SK-N-SH (cell line): Measurements from ENCODE around the gene NT5C. TPM values are rescaled to one million over a fixed set of nuclear protein-coding genes. Genes with fewer than 3 reads are reported as not detected.
A peak's percentile ranks its signal among the peaks of the same experiment; 100 is the strongest.

Experiments used
- CTCF ChIA-PET: fragments of 300-600, 350-600 bp; formaldehyde crosslinking; extraction: SDS; loops from one replicate; lab custom pipeline; 2021; lab: Yijun Ruan, JAX
- POLR2A ChIA-PET: fragments of 350-600 bp; sonication (Branson Sonifier 250); formaldehyde crosslinking; extraction: SDS; loops from one replicate; lab custom pipeline; 2020; ENCODE audit warnings: antibody characterized with exemption, inconsistent platforms; lab: Yijun Ruan, JAX
- DNase-seq: peaks from one replicate; pipeline ENCODE4 v3.0.0; 2012
- H2AFZ ChIP-seq: fragments of 200-600 bp; sonication (generic); 2 replicates; pipeline ENCODE4 v1.8.1; 2016; ENCODE audit warnings: antibody characterized with exemption, mild to moderate bottlenecking, low read depth
- H3F3A ChIP-seq: fragments of 200-600 bp; sonication (generic); replicated peaks from 2 replicates; pipeline ENCODE3; 2016; ENCODE audit warnings: antibody characterized with exemption, mild to moderate bottlenecking; ENCODE audit not compliant: insufficient read depth
- H3K27ac ChIP-seq, 2 experiments: fragments of 200-500 bp in 1 of 2; fragments of 200-600 bp in 1 of 2; sonication (Bioruptor generic) in 1 of 2; sonication (generic), shearing (Covaris generic) in 1 of 2; 2 replicates each; pipeline versions ENCODE4 v1.5.1 to v1.6.1; 2014 to 2016; ENCODE audit warnings: low read depth in 2 of 2, inconsistent platforms in 1 of 2, low read length in 1 of 2, mild to moderate bottlenecking in 1 of 2, mixed read lengths in 1 of 2
- H3K27me3 ChIP-seq: fragments of 200-600 bp; sonication (generic), shearing (Covaris generic); 2 replicates; pipeline ENCODE4 v1.6.1; 2016; ENCODE audit warnings: mixed run types; ENCODE audit not compliant: insufficient read depth
- H3K36me3 ChIP-seq, 2 experiments: fragments of 200-500 bp in 1 of 2; fragments of 200-600 bp in 1 of 2; sonication (Bioruptor generic) in 1 of 2; sonication (generic) in 1 of 2; replicated peaks in 1 of 2; 2 replicates each; pipeline versions ENCODE3 to v1.5.1; 2014 to 2016; ENCODE audit warnings: low read length in 1 of 2, mild to moderate bottlenecking in 1 of 2; ENCODE audit not compliant: insufficient read depth in 2 of 2, control insufficient read depth in 1 of 2
- H3K4me1 ChIP-seq, 2 experiments: fragments of 200-500 bp in 1 of 2; fragments of 200-600 bp in 1 of 2; sonication (Bioruptor generic) in 1 of 2; sonication (generic), shearing (Covaris generic) in 1 of 2; 2 replicates each; pipeline versions ENCODE4 v1.5.1 to v1.6.1; 2014 to 2016; ENCODE audit warnings: low read depth in 1 of 2, low read length in 1 of 2, mixed run types in 1 of 2; ENCODE audit not compliant: insufficient read depth in 2 of 2, control insufficient read depth in 1 of 2
- H3K4me2 ChIP-seq: fragments of 200-600 bp; sonication (generic), shearing (Covaris generic); 2 replicates; pipeline ENCODE4 v1.6.1; 2017; ENCODE audit warnings: mixed run types
- H3K4me3 ChIP-seq, 2 experiments: fragments of 200-500 bp in 1 of 2; fragments of 200-600 bp in 1 of 2; sonication (Bioruptor generic) in 1 of 2; sonication (generic), shearing (Covaris generic) in 1 of 2; 2 replicates each; pipeline versions ENCODE4 v1.5.1 to v1.8.1; 2014 to 2016; ENCODE audit warnings: low read depth in 2 of 2, inconsistent platforms in 1 of 2, low read length in 1 of 2, mild to moderate bottlenecking in 1 of 2, mixed read lengths in 1 of 2, moderate library complexity in 1 of 2
- H3K79me2 ChIP-seq: fragments of 200-600 bp; sonication (generic); 2 replicates; pipeline ENCODE4 v1.8.1; 2017; ENCODE audit warnings: mild to moderate bottlenecking; ENCODE audit not compliant: insufficient read depth
- H3K9ac ChIP-seq: fragments of 200-600 bp; sonication (generic); 2 replicates; pipeline ENCODE4 v1.6.1; 2017; ENCODE audit warnings: mixed run types
- H3K9me2 ChIP-seq: fragments of 200-600 bp; sonication (generic); 2 replicates; pipeline ENCODE4 v1.6.1; 2017; ENCODE audit warnings: mixed run types
- H3K9me3 ChIP-seq: fragments of 200-600 bp; sonication (generic); 2 replicates; pipeline ENCODE4 v1.6.1; 2017; ENCODE audit warnings: mixed run types, mild to moderate bottlenecking, moderate library complexity
- H4K20me1 ChIP-seq: fragments of 200-600 bp; sonication (generic); 2 replicates; pipeline ENCODE4 v1.6.1; 2017; ENCODE audit warnings: mild to moderate bottlenecking, mixed run types; ENCODE audit not compliant: insufficient read depth
- EP300 ChIP-seq, 2 experiments: IDR thresholded peaks; 2 replicates each; pipeline versions ENCODE4 v1.4.0 to v1.6.1; 2012; ENCODE audit warnings: borderline replicate concordance in 1 of 2, low read depth in 1 of 2, low read length in 1 of 2
- FOSL2 ChIP-seq: IDR thresholded peaks from 2 replicates; pipeline ENCODE4 v1.4.0; 2012; ENCODE audit warnings: low read depth, mild to moderate bottlenecking, moderate library complexity, borderline replicate concordance
- FOXJ3 ChIP-seq: sonication (generic); formaldehyde crosslinking; IDR thresholded peaks from 2 replicates; pipeline ENCODE4 v1.5.1; 2020; ENCODE audit warnings: mild to moderate bottlenecking, missing genetic modification reagents
- JUND ChIP-seq: IDR thresholded peaks from 2 replicates; pipeline ENCODE4 v1.4.0; 2012
- RXRA ChIP-seq: IDR thresholded peaks from 2 replicates; pipeline ENCODE4 v1.4.0; 2012; ENCODE audit warnings: low read depth, mild to moderate bottlenecking, borderline replicate concordance
- TCF12 ChIP-seq: IDR thresholded peaks from 2 replicates; pipeline ENCODE4 v1.4.0; 2012
- USF2 ChIP-seq: fragments of 150-350 bp; IDR thresholded peaks from 2 replicates; pipeline ENCODE4 v1.6.1; 2017; ENCODE audit warnings: antibody characterized with exemption, low read length, low read depth, borderline replicate concordance
- YY1 ChIP-seq: IDR thresholded peaks from 2 replicates; pipeline ENCODE4 v1.4.0; 2012; ENCODE audit warnings: low read depth, mild to moderate bottlenecking
- WGBS: methylation state at CpG from one replicate; pipeline ENCODE4 v1.1.6; 2017; ENCODE audit warnings: low lambda C conversion rate; 5-methylcytosine and 5-hydroxymethylcytosine counted together
- polyA plus RNA-seq, 3 experiments: library from polyadenylated mRNA; depleted of rRNA; stranded (reverse); fragments of >200 nt; gene quantifications; 2 replicates each; pipeline ENCODE4 v1.2.3, GENCODE V29; 2012
- TF ChIP-seq, protein P1 (sequence below): fragments of 150-350 bp; IDR thresholded peaks from 2 replicates; pipeline ENCODE4 v1.6.1; 2016; ENCODE audit warnings: mild to moderate bottlenecking, low read depth, low read length
- TF ChIP-seq, protein P2 (sequence below): IDR thresholded peaks from 2 replicates; pipeline ENCODE4 v1.4.0; 2012; ENCODE audit warnings: low read depth, borderline replicate concordance
- TF ChIP-seq, protein P3 (sequence below): IDR thresholded peaks from 2 replicates; pipeline ENCODE4; 2012

NT5C gene
- polyA plus RNA-seq, 1 of the 3 experiments (the other 2 are of a cell fraction) = 111 TPM

- TF ChIP-seq, protein P1, sequence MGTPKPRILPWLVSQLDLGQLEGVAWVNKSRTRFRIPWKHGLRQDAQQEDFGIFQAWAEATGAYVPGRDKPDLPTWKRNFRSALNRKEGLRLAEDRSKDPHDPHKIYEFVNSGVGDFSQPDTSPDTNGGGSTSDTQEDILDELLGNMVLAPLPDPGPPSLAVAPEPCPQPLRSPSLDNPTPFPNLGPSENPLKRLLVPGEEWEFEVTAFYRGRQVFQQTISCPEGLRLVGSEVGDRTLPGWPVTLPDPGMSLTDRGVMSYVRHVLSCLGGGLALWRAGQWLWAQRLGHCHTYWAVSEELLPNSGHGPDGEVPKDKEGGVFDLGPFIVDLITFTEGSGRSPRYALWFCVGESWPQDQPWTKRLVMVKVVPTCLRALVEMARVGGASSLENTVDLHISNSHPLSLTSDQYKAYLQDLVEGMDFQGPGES = no peak
- no peak for TF ChIP-seq USF2
- no peak for TF ChIP-seq RXRA
- no peak for TF ChIP-seq YY1
Observed at GRCh38 chr17:75124819-75125162, 6.8 kb downstream of the NT5C start (continued).

DNA sequence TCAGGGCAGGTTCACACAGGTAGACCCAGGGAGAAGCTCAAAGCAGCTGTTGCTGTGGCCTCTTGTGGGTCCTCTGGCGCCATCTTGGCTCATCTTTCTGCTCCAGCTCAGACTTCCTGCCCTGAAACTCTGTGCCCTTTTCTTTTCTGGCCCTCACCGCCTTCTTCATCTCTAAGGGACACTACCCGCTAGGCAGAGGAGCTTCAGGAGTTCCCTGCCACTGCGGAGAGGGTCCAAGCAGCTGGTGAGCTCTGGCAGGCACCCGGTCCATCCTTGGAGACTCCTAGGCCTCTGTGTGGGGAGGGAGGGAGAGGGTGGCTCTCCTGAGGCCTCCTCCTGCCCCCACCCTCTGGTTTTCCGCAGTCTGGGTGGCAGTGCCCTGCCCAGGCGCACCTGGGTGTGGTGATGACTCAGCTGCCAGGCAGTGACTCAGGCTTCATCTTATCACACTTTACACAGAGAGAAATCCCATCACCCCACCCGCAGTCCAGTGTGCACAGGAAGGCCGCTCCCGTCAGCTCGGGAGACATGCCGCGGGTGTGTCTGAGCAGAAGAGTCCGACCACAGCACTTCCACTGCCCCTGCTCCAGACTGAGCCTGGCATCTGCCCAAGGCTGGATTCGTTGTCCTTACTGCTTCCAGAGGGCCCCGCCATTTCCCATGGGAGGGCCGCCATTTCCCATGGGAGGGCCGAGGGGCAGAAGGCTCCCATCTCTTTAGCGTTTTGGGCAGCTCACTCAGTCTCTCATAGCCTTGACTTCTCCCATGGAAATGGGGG, 7.3 kb downstream of the NT5C start:
- Histone ChIP-seq H3K9ac (no peak overlapping the region), H3K9me2 (no peaks in the 10 kb centered on the region), H2AFZ (no peak overlapping the region), H3K4me2 (no peak overlapping the region), H3K4me3 (no peak overlapping the region), H3K27ac (no peak overlapping the region), H3K36me3 (peaks cover 5 to 8% of the 10 kb centered on the region in 2 experiments), H3K79me2 (peaks cover 2% of the 10 kb centered on the region; the same call in 1 of the 2 replicates), H4K20me1 (no peaks in the 10 kb centered on the region), H3K27me3 (no peaks in the 10 kb centered on the region), H3K9me3 (no peaks in the 10 kb centered on the region), H3F3A (peaks cover 17% of the 10 kb centered on the region), H3K4me1 (peaks cover 4 to 7% of the 10 kb centered on the region in 2 experiments; a peak in 1 of 4 replicates)
- CTCF ChIA-PET = interaction anchor here (0.7 to 19.6 kb wide), 9 partner anchors 9 to 162 kb away, joined by 3 to 422 read pairs (median 4); partner anchors contain the start of gene ARMC7
- DNase-seq = no peak
- POLR2A ChIA-PET = interaction anchor here (0.6 to 1.6 kb wide), 3 partner anchors 10 to 108 kb away, joined by 3 to 8 read pairs (median 6); no protein-coding TSS in a partner anchor
- 82% methylated on average over 14 of the region's 19 CpGs for WGBS
- TF ChIP-seq, protein P2, sequence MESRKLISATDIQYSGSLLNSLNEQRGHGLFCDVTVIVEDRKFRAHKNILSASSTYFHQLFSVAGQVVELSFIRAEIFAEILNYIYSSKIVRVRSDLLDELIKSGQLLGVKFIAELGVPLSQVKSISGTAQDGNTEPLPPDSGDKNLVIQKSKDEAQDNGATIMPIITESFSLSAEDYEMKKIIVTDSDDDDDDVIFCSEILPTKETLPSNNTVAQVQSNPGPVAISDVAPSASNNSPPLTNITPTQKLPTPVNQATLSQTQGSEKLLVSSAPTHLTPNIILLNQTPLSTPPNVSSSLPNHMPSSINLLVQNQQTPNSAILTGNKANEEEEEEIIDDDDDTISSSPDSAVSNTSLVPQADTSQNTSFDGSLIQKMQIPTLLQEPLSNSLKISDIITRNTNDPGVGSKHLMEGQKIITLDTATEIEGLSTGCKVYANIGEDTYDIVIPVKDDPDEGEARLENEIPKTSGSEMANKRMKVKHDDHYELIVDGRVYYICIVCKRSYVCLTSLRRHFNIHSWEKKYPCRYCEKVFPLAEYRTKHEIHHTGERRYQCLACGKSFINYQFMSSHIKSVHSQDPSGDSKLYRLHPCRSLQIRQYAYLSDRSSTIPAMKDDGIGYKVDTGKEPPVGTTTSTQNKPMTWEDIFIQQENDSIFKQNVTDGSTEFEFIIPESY = 0 out of 2 replicates have a peak, but pooled peaks have one; percentile 47
- TF ChIP-seq, protein P3, sequence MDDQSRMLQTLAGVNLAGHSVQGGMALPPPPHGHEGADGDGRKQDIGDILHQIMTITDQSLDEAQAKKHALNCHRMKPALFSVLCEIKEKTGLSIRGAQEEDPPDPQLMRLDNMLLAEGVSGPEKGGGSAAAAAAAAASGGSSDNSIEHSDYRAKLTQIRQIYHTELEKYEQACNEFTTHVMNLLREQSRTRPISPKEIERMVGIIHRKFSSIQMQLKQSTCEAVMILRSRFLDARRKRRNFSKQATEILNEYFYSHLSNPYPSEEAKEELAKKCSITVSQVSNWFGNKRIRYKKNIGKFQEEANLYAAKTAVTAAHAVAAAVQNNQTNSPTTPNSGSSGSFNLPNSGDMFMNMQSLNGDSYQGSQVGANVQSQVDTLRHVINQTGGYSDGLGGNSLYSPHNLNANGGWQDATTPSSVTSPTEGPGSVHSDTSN = 0 out of 2 replicates have a peak, but pooled peaks have one; percentile 7
- peak; percentile 79 for TF ChIP-seq JUND
- no peak for TF ChIP-seq FOXJ3 (CRISPR knock-in tag)
- peak in 1 of 2 experiments; percentile 35; a peak in 1 of 4 replicates for TF ChIP-seq EP300 (IDR thresholded peaks at IDR 0.05; ENCODE audit: borderline replicate concordance in 1 of 2, low read depth in 1 of 2, low read length in 1 of 2)
- TF ChIP-seq, protein P1 = no peak
- TF ChIP-seq FOSL2 = peak; percentile 86
- TF ChIP-seq TCF12 = peak; percentile 74
- TF ChIP-seq RXRA = no peak
- TF ChIP-seq YY1 = 0 out of 2 replicates have a peak, but pooled peaks have one; percentile 32
